Measurements from ENCODE around the gene SDK1.

SDK1 gene

GRCh38 chr7:3594901-3595300 is 293.8 kb downstream of the SDK1 start:
- DNase-seq, result no peak

GRCh38 chr7:3598854-3599253 is 297.8 kb downstream of the SDK1 start:
- no peak for DNase-seq

GRCh38 chr7:3605222-3605621 is 304.2 kb downstream of the SDK1 start:
- DNase-seq, result no peak

GRCh38 chr7:3606436-3606835 is 305.4 kb downstream of the SDK1 start:
- DNase-seq, result no peak

- DNase-seq, result no peak
These were observed 306.8 kb downstream of the SDK1 start for GRCh38 chr7:3607847-3608246.

- peak; percentile 45 for DNase-seq
These were observed 315.3 kb downstream of the SDK1 start for GRCh38 chr7:3616306-3616705.

GRCh38 chr7:3630081-3630480 is 329.0 kb downstream of the SDK1 start:
- no peak for DNase-seq

GRCh38 chr7:3634396-3634795 is 333.3 kb downstream of the SDK1 start:
- DNase-seq, result no peak

GRCh38 chr7:3636131-3636860 is 335.2 kb downstream of the SDK1 start:
- no peak for DNase-seq

GRCh38 chr7:3639253-3639652 is 338.2 kb downstream of the SDK1 start:
- no peak for DNase-seq

GRCh38 chr7:3641582-3641981 is 340.5 kb downstream of the SDK1 start:
- DNase-seq, result no peak

GRCh38 chr7:3643091-3643490 is 342.0 kb downstream of the SDK1 start:
- DNase-seq, result no peak

- no peak for DNase-seq
These were observed 347.2 kb downstream of the SDK1 start for GRCh38 chr7:3648276-3648675.

- no peak for DNase-seq
These were observed 348.2 kb downstream of the SDK1 start for GRCh38 chr7:3649250-3649649.

GRCh38 chr7:3649678-3650440 is 348.8 kb downstream of the SDK1 start:
- no peak for DNase-seq

- DNase-seq, result no peak
These were observed 349.8 kb downstream of the SDK1 start for GRCh38 chr7:3650844-3651243.

GRCh38 chr7:3655635-3656034 is 354.6 kb downstream of the SDK1 start:
- no peak for DNase-seq

- DNase-seq, result no peak
These were observed 356.2 kb downstream of the SDK1 start for GRCh38 chr7:3657206-3657605.

GRCh38 chr7:3668743-3669142 is 367.7 kb downstream of the SDK1 start:
- no peak for DNase-seq

GRCh38 chr7:3670898-3671297 is 369.8 kb downstream of the SDK1 start:
- DNase-seq, result no peak

GRCh38 chr7:3673524-3673923 is 372.5 kb downstream of the SDK1 start:
- peak; percentile 85 for DNase-seq

GRCh38 chr7:3678314-3678810 is 377.3 kb downstream of the SDK1 start:
- no peak for DNase-seq

GRCh38 chr7:3682028-3682710 is 381.1 kb downstream of the SDK1 start:
- no peak for DNase-seq

All from DMS153 (cell line).